HG03025 (cell line): ENCODE measurements around the gene CSMD2.

ENCODE experiments used
- ATAC-seq: cut with Tn5 transposase; IDR thresholded peaks from one replicate; pipeline ENCODE4 v1.9.1; 2021; ENCODE audit warnings: mild to moderate bottlenecking, moderate library complexity; ENCODE audit not compliant: unreplicated experiment, low FRiP score

Gene CSMD2

DNA sequence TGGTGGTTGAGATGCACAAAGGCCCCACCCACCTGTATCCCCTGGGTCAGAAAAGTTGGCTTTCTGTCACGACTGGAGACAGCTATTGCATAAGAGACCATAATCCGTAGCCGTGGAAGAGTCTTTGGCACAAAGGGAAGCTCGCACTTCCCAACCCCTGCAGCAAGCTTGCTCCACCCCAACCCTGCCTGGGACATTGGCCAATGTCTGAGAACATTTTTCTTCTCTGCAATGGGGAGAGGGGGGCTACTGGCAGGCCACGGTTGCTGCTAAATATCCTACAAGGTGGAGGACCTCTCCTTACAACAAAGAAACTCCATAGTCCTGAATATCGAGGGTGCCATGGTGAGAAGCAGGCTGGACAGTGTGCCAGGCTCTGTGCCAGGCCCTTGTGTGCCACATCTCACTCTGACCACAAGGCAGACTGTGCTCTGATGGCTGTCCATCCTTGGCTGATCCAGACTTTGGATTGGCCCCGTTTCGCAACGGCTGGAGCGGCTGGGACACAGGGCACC, 104.1 kb downstream of the CSMD2 start:
- ATAC-seq: no peak

DNA sequence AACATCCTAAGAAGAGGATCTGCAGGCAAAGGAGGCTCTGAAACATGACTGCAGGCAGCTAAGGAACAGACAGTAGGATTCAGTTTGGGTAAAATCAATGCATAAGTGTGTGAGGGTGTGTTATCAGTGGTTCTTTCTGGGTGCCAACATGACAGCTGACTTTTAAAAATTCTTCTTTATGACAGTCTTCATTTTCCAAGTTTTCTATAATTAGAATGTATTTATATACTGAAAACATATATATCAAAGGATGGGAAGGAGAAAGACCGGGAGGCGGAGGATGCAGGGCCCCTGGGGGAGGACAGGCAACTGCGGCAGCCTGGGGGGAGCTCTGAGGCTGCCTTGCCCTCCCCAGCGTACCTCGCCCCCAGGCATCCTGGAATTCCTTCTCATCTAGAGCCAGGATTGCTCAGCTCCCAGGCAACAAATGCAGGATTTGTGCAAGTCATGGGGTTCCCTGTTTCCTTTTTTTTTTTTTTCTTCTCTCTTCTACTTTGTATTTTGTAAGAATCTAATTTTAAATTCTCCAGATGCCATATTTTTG, 104.8 kb downstream of the CSMD2 start:
- ATAC-seq: no peak

DNA sequence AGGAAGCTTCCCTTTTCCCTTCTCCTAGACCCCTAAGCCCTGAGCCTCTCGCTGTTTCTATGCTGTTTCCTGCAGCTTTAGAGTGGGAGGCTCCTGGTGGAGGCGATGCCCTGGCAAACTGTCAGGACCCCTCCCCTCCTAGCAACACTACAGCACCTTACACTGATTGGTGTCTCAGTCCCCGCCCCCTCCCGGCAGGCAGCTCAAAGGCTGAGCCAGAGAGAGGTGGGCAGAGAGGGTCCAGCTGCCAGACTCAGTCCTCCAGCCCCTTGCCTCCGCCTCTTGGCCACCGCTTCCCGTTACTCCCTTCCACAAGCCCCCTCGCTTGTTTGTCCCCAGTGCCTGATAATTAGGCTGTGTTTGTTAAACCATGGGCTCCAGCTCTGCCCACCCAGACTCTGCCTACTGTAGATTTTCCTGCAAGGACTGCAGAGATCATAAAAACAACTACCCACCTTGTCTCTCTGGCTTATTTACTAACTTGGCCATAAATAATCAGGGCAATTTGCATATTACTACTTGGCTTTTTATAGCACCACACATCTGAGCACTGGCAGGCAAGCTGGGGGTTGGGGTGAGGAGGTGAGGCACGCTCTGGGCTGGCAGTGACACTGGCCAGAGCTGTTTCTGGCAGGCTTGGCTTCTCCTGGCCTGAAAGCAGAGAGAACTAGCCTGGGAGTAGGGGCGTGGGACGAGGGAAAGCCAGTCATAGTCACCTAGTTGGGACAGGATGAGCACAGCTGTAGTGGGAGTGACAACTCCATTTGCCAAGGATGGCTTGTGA, 107.5 kb downstream of the CSMD2 start:
- no peak for ATAC-seq

DNA sequence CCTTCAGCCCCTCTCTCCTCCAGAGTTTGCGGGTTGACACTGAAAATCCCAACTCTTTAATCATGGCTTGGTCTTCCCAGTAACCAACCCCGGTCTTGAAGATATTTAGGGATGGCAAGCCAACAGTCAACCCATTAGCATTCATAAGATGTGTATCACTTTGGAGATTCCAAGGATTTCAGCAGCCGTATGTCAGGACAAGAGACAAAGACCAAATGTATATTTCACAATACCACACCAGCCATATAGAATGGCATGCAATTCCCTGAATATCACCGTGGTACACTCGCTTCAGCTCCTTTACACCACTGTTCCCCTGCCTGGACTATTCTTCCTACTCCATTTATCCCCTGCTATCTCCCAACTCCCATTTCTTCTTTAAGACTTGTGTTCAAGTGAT, 109.2 kb downstream of the CSMD2 start:
- ATAC-seq: no peak

DNA sequence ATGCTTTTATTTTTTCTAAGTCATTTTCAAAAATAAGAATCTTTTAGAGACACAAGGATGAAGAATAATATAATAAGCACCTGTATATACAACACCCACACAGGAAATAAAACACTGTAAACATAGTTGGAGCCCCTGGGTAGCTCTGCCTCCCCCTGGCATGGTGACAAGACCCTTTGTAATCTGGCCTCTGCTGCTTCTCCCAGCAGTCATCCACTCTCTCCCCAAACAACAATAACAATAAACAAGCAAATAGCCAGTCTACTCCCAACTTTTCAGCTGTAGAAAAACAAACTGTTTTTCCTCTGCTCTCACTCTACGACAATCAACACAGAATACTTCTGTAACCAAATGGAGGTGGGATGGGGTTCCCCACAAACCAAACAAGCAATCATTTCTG, 110.1 kb downstream of the CSMD2 start:
- ATAC-seq: no peak

DNA sequence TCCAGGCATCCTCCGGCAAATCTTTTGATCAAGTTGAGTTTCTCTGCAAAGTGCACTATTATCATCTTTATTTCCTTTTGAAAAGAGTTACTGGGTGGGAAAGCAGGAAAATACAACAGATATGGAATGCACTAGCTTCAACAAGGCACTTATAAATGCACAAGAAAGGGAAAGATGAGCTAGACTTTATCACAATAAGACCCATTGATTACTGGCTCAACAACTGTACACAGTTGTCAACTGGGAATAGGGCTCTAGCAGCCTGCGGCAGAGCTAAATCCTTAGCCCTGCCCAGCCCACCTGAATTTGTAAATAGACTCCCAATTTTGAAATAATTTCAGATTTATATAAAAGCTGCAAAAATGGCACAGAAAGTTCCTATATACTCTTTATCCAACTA, 111.4 kb downstream of the CSMD2 start:
- ATAC-seq: no peak

DNA sequence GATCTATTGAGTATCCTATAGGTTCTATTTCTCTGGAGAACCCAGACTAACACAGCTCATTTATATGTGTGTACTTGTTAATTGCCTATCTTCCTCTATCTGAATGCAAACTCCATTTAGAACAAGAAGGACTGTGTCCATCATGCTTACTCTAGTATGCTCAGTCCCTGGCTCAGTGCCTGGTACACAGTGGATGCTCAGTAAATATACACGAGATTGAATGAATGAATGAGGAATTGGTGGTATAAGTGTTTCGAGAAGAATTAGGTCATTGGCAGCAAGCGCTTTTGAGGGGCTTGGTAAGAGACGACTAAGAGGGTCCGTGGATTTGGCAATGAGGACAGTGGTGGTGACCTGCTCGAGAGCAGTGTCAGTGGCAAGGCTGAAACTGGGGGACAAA, 112.5 kb downstream of the CSMD2 start:
- no peak for ATAC-seq

DNA sequence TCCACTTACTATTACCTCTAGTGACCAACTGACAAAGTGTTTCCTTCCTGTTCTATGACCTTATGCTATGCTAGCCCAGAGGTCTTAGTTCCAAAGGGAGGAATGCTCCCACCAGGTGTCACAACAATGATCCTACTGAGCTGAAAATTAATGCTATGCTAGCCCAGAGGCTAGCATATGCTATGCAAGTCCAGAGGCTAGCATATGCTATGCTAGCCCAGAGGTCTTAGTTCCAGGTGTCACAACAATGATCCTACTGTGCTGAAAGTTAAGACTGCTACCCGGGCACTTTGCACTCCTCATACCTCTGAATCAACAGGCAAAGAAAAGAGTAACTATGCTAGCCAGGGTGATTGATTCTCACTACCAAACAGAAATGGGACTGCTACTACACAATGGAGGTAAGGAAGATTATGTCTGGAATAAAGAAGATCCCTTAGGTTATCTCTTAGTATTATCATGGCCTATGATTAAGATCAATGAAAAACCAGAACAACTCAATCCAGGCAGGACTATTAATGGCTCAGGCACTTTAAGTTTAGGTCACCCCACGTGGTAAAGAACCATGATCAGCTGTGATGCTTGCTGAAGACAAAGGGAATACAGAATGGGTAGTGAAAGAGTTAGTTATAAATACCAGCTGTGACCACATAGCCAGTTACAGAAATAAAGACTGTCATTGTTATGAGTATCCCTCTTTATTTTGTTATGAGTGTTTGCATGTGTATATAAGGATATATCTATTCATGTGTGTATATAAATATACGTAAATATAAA, 114.1 kb downstream of the CSMD2 start:
- no peak for ATAC-seq

DNA sequence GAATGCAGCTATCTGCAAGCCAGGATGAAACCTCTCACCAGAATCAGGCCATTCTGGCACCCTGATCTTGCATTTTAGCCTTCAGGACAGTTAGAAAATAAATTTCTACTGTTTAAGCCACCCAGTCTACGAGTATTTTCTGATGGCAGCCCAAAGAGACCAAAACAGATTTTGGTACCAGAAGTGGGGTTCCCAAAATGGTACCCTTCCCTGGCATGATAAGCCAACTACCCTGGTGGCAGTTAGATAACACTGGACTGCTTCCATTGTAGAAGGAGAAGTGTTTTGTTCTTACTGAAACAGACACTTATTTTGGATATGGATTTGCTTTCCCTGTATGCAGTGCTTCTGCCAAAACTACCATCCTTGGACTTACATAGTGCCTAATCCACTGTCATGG, 115.0 kb downstream of the CSMD2 start:
- no peak for ATAC-seq

DNA sequence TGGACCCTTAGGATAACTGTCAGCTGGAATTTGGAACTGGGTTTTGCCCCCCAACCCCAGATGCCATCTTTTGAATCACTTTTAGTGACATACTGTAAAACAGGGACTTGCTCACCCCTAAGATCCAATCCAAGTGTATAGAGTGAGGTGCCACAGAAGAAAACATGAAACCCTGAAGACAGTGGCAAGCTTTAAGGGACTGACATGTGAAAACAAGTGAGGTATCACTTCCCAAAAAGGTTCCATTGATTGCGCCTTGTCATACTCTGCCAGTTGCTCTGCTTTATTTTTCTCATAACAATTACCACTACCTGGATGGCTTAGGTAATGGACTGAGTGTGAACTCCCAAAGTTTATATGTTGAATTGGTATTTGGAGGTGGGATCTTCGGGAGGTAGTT, 115.6 kb downstream of the CSMD2 start:
- no peak for ATAC-seq

DNA sequence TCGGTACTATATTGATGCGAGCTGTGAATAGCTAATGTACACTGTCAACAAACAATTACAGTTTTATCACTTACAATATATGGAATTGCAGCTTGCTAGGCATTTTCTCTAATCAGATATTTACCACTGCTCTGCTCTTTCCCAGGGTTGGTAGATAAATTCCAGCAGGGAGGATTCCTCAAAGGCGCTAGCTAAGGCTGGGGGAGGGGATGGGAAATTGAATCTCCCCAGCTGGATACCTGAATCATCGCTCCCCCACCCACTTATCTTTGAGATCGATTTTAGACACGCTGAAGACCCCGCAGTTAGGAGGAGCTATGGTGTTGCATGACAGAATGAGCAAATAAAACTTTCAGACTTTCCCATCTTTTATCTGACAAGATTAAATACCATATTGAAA, 127.2 kb downstream of the CSMD2 start:
- no peak for ATAC-seq

DNA sequence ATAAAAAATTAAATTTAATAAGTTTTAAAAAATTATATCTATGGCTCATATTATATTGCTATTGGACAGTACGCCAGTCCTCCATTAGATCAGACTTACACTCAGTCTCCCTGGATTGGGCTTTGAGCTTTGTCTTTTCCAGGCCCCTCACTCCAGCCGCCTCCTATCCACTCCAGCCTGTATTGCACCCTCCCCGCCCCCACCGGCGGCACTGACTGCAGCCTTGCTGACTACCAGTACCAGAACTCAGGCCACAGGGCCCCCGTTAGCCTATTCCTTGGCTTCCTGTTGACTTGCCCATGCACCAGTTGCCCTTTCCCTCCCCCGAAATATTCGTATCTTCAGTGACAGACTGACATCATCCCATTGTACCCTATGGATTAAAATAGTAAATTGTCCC, 127.9 kb downstream of the CSMD2 start:
- ATAC-seq: no peak

DNA sequence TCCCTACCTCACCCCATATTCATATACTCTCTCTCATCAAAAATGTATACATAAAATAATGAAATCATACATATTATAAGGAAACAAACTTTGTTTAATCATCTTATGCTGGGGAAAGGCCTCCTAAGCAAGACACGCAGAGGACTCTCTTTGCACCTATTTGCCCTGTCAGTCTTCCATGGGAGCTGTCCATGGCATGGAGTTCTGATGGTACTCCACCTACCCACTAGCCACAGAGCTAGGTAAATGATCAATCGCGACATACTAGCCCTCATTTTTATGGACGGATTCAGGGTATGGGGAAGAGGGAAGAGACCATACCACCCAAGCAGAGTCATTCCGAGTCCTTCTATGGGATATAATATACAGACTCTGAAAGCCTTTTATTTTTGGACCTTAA, 131.0 kb downstream of the CSMD2 start:
- ATAC-seq: no peak

DNA sequence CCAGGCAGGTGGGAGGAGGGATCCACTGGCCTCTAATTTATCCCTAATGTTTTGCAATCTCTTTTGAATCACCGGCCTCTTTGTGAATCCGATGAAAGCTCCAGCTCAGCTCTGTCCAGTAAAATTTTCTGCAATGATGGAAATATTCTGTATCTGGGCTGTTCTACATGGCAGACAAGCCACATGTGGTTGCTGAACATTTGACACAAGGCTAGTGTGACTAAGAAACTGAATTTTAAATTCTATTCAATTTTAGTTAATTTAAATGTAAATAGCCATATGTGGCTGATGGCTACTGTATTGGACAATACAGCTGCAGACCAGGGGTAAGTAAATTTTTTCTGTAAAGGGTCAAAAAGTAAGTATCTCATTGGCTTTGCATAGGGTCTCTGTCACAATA, 135.1 kb downstream of the CSMD2 start:
- no peak for ATAC-seq

DNA sequence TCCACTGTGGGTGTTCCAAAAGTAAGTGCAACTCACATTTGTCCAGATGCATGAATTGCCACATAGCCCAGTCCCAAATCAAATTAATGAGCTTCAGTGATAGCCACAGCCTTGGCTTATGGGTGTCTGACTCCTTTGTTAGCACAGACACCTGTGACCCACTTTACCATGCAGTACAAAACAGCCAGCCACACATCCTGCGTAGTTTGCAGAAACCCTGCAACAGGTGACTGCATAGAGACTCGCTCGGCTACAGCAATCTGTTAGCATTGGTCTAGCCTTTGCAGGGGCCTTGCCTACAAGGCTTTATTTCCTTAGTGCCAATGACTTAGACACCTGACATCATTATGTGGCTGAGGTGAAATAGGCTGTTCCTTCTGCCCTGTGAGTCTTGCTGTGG, 135.5 kb downstream of the CSMD2 start:
- no peak for ATAC-seq

DNA sequence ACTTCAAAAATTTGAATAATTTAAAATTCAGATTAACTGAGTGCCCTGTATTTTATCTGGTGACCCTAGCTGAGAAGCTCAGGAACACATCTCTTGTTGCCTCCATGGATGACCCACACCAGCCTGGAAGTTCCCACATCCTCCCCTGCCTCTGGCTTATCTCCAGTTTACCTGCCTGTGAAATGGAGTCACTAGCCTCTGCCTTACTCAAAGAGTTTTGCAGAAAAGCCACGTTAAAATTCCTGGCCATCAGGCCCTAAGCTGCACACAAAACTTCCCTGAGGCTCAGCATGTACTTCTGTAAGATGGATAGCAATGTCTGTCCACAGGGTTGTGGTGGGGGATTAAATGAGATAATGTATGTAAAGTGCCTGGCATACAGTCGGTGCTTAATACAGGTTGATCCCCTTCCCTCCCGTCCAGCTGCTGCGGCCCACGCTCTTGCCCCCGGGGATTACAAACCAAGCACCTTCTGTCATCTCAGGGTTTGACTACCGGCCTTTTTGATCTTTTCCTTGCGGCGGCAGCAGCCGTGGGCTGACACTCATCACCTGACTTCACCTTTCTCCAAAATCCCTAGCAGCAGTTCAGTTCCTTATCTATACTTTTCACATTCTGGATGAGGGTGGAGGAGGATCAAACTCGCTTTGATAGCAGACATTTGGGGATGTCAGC, 136.5 kb downstream of the CSMD2 start:
- no peak for ATAC-seq

DNA sequence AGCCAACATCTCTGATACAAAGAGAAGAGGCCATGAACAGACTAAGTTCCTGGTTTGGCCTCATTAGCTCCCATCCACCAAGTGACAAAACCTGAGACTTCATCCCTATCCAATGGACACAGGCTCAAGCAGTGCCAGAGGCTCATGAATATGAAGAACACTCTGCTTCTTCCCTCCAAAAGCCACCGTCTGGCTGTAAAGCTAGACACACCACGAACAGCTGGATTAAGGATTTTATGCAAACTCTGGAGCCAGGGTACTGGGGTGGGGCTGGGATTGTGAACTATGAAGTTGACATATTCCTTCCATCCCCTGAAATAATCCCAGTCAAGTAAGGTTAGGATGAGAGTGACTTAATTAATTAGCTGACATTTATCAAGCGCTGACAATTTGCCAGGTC, 139.4 kb downstream of the CSMD2 start:
- ATAC-seq: no peak

DNA sequence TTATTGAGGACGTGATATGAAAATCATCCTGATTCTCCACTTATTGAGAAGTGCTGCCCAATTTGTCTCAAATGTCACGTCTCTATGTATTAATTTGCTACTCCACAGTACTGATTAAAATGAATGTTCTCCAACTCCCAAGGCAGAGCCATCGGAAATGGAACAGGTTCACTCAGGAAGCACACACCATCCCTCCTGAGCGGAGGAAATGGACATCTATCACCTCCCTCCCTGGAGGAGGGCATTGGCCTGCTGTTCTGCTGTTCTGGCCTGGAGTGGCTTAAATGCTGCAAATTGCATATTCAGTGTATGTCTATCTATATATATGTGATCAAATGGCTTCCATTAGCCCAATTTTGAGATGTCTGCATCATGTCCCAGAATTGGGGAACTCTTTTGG, 140.5 kb downstream of the CSMD2 start:
- ATAC-seq: no peak

DNA sequence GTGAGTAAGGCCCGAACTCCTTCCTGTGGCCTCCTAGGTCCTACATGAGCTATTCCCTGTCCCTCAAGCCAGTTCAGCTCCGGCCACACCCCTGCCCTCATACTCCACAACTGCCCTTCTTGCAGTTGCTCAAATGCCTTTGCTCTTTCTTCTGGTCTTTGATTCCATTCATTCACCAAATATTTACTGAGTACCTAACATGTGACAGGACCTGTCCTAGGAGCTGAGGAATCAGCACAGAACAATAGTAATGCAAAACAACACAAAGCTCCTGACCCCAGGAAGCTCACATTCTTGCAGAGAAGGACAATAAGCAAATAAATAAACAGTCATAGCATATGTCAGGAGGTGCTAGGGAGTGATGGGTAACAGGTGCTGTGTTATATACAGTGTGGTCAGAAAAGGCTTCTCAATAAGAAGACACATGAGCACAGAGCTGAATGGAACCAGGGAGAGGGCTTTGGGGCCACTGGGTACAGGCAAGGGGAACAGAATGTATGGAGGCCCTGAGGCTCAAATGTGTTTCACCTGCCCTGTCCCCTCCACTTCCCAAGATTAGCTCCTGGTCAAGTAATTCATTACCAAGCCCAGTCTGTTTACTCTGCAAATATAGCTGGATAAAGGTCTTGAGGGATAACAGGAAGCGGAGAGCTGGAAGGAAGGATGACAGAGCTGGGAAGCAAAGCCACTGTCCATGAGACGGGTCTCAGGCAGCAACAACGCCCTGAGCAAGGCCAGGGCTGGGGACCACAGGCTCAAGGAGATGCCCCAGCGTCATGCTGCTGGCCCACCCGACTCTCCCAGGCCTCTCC, 145.1 kb downstream of the CSMD2 start:
- no peak for ATAC-seq

DNA sequence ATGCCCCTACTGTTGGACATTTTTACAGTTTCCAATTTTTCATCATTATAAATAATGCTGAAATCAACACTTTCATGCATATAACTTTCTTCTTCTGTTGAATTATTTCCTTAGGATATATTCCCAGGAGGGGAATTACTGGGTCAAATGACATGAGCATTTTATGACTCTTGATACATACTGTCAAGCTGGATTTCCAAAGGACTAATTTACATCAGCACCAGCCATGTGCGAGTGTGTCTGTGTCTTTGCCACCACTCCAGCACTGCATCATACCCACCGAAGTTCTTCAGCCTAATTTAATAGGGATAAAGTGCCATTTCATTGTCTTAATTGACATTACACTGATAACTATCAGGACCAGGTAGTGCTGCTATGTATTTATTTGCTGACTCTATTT, 146.7 kb downstream of the CSMD2 start:
- ATAC-seq: no peak
